H1 (cell line): ENCODE results near the gene MEIS3. TPM values are rescaled to one million over a fixed set of nuclear protein-coding genes. Genes with fewer than 3 reads are reported as not detected.

ENCODE experiments used
- CTCF ChIA-PET: fragments of 300-600 bp; sonication (Branson Sonifier 250); formaldehyde crosslinking; loops from one replicate; lab custom pipeline; 2021; ENCODE audit not compliant: partially characterized antibody; lab: Charles Lee
- POLR2A ChIA-PET: fragments of 300-600 bp; sonication (Branson Sonifier 250); formaldehyde crosslinking; loops from one replicate; lab custom pipeline; 2021; ENCODE audit warnings: inconsistent platforms; ENCODE audit not compliant: partially characterized antibody; lab: Charles Lee
- DNase-seq, 2 experiments: peaks; one replicate each; pipeline versions ENCODE4 v3.0.0 to v3.0.0-alpha.2; 2010 to 2022; ENCODE audit warnings: low spot score in 2 of 2, low read depth in 1 of 2, mixed read lengths in 1 of 2
- FAIRE-seq: peaks from 2 replicates; lab custom pipeline; 2011; peaks lifted over from hg19 to GRCh38; lab: Jason Lieb, UNC
- H2AFZ ChIP-seq: 2 replicates; pipeline ENCODE4 v1.8.1; 2012; ENCODE audit warnings: low read length, inconsistent platforms
- H2AK5ac ChIP-seq: 2 replicates; pipeline ENCODE4 v1.6.1; 2013; ENCODE audit warnings: low read depth, low read length
- H2BK120ac ChIP-seq: replicated peaks from 2 replicates; pipeline ENCODE3; 2013; ENCODE audit warnings: low read depth, low read length, inconsistent platforms
- H2BK12ac ChIP-seq: 2 replicates; pipeline ENCODE4 v1.6.1; 2013; ENCODE audit warnings: low read depth, low read length
- H2BK15ac ChIP-seq: 2 replicates; pipeline ENCODE4 v1.6.1; 2013; ENCODE audit warnings: low read length
- H2BK20ac ChIP-seq: 2 replicates; pipeline ENCODE4 v1.6.1; 2013; ENCODE audit warnings: low read length
- H2BK5ac ChIP-seq: 2 replicates; pipeline ENCODE4 v1.6.1; 2013; ENCODE audit warnings: low read depth, low read length
- H3K14ac ChIP-seq: 2 replicates; pipeline ENCODE4 v1.6.1; 2013; ENCODE audit warnings: inconsistent platforms; ENCODE audit not compliant: insufficient read length
- H3K18ac ChIP-seq: 2 replicates; pipeline ENCODE4 v1.6.1; 2013; ENCODE audit warnings: low read length; ENCODE audit errors: extremely low read depth
- H3K23ac ChIP-seq: 2 replicates; pipeline ENCODE4 v1.6.1; 2013; ENCODE audit warnings: inconsistent platforms; ENCODE audit not compliant: insufficient read length
- H3K23me2 ChIP-seq: 2 replicates; pipeline ENCODE4 v1.6.1; 2013; ENCODE audit warnings: low read depth, low read length
- H3K27ac ChIP-seq: 2 replicates; pipeline ENCODE4 v1.6.1; 2011; ENCODE audit warnings: low read depth, low read length, inconsistent platforms
- H3K27me3 ChIP-seq, 4 experiments: replicated peaks in 1 of 4; 1 replicate in 1 of 4; 2 replicates in 3 of 4; pipeline versions ENCODE4 v1.6.1 to v1.8.1; 2011 to 2013; ENCODE audit warnings: low read length in 3 of 4, mild to moderate bottlenecking in 3 of 4, inconsistent platforms in 2 of 4, mixed read lengths in 2 of 4, moderate library complexity in 1 of 4; ENCODE audit not compliant: control insufficient read depth in 3 of 4, insufficient read depth in 3 of 4; ENCODE audit errors: extremely low read depth in 1 of 4
- H3K36me3 ChIP-seq, 4 experiments: 2 replicates each; pipeline versions ENCODE4 v1.6.1 to v1.8.1; 2011 to 2013; ENCODE audit warnings: mild to moderate bottlenecking in 4 of 4, low read length in 3 of 4, moderate library complexity in 2 of 4, control low read depth in 1 of 4, inconsistent platforms in 1 of 4; ENCODE audit not compliant: insufficient read depth in 4 of 4, control insufficient read depth in 2 of 4
- H3K4ac ChIP-seq: replicated peaks from 2 replicates; pipeline ENCODE3; 2013; ENCODE audit warnings: low read length, low read depth, mixed read lengths, inconsistent platforms; ENCODE audit not compliant: insufficient read length
- H3K4me1 ChIP-seq, 4 experiments: replicated peaks in 1 of 4; 1 replicate in 1 of 4; 2 replicates in 3 of 4; pipeline versions ENCODE4 v1.6.1 to v1.8.1; 2011 to 2013; ENCODE audit warnings: low read length in 3 of 4, inconsistent platforms in 2 of 4, mixed read lengths in 1 of 4; ENCODE audit not compliant: insufficient read depth in 4 of 4, control insufficient read depth in 3 of 4
- H3K4me2 ChIP-seq, 2 experiments: 2 replicates each; pipeline versions ENCODE4 v1.6.1 to v1.8.1; 2011 to 2013; ENCODE audit warnings: low read depth in 2 of 2, low read length in 2 of 2, control low read depth in 1 of 2, inconsistent platforms in 1 of 2, mild to moderate bottlenecking in 1 of 2; ENCODE audit not compliant: insufficient read depth in 1 of 2
- H3K4me3 ChIP-seq, 4 experiments: fragments of 200-600, 300-600 bp in 1 of 4; sonication (generic), shearing (Covaris generic), sonication (Bioruptor Twin) in 1 of 4; 2 replicates each; pipeline versions ENCODE4 v1.5.1 to v1.8.1; 2011 to 2016; ENCODE audit warnings: low read length in 4 of 4, low read depth in 3 of 4, control low read depth in 2 of 4, inconsistent platforms in 2 of 4, mild to moderate bottlenecking in 2 of 4, mixed read lengths in 1 of 4, moderate library complexity in 1 of 4; ENCODE audit not compliant: insufficient read depth in 2 of 4; ENCODE audit errors: extremely low read depth in 1 of 4
- H3K56ac ChIP-seq: replicated peaks from 2 replicates; pipeline ENCODE3; 2013; ENCODE audit warnings: low read depth, mild to moderate bottlenecking, mixed read lengths, low read length, inconsistent platforms; ENCODE audit not compliant: insufficient read length
- H3K79me1 ChIP-seq: 2 replicates; pipeline ENCODE4 v1.6.1; 2013; ENCODE audit warnings: low read depth, low read length, control low read depth
- H3K79me2 ChIP-seq, 2 experiments: 2 replicates each; pipeline versions ENCODE4 v1.6.1 to v1.8.1; 2012 to 2013; ENCODE audit warnings: low read length in 2 of 2, mild to moderate bottlenecking in 2 of 2, inconsistent platforms in 1 of 2; ENCODE audit not compliant: insufficient read depth in 2 of 2, control insufficient read depth in 1 of 2
- H3K9ac ChIP-seq, 4 experiments: replicated peaks in 1 of 4; 1 replicate in 1 of 4; 2 replicates in 3 of 4; pipeline versions ENCODE4 v1.6.1 to v1.8.1; 2011 to 2013; ENCODE audit warnings: low read depth in 3 of 4, low read length in 3 of 4, control low read depth in 2 of 4, mild to moderate bottlenecking in 2 of 4, moderate library complexity in 2 of 4, inconsistent platforms in 1 of 4; ENCODE audit errors: extremely low read depth in 1 of 4
- H3K9me3 ChIP-seq, 2 experiments: 2 replicates each; pipeline versions ENCODE4 v1.6.1 to v1.8.1; 2012 to 2013; ENCODE audit warnings: mild to moderate bottlenecking in 2 of 2, moderate library complexity in 2 of 2, control low read depth in 1 of 2, inconsistent platforms in 1 of 2, low read depth in 1 of 2, low read length in 1 of 2, mixed read lengths in 1 of 2; ENCODE audit not compliant: insufficient read depth in 2 of 2
- H4K20me1 ChIP-seq, 2 experiments: replicated peaks in 1 of 2; 2 replicates each; pipeline versions ENCODE3 to v1.8.1; 2011 to 2013; ENCODE audit warnings: inconsistent platforms in 2 of 2, low read length in 2 of 2, mild to moderate bottlenecking in 1 of 2; ENCODE audit not compliant: insufficient read depth in 2 of 2, control insufficient read depth in 1 of 2
- H4K5ac ChIP-seq: 2 replicates; pipeline ENCODE4 v1.6.1; 2013; ENCODE audit warnings: low read length, low read depth, mixed read lengths, inconsistent platforms; ENCODE audit not compliant: insufficient read length
- H4K8ac ChIP-seq: 2 replicates; pipeline ENCODE4 v1.8.0; 2013; ENCODE audit warnings: mild to moderate bottlenecking, moderate library complexity, low read length, inconsistent platforms; ENCODE audit not compliant: insufficient read depth; ENCODE audit errors: extremely low read depth
- H4K91ac ChIP-seq: replicated peaks from 2 replicates; pipeline ENCODE3; 2013; ENCODE audit warnings: low read length, mixed read lengths, inconsistent platforms; ENCODE audit not compliant: insufficient read length
- BACH1 ChIP-seq: IDR thresholded peaks from 2 replicates; pipeline ENCODE4 v1.6.1; 2012; ENCODE audit warnings: low read length, improper control_type of control experiment
- FOSL1 ChIP-seq: IDR thresholded peaks from 2 replicates; pipeline ENCODE4 v1.6.1; 2011; ENCODE audit warnings: mild to moderate bottlenecking, low read depth, low read length, moderate library complexity; ENCODE audit not compliant: insufficient read depth
- WGBS, 2 experiments: shearing (Covaris generic) in 1 of 2; methylation state at CpG; one replicate each; pipeline versions ENCODE4 v1.1.6 to v1.1.7; 2013 to 2015; ENCODE audit warnings: low lambda C conversion rate in 2 of 2, mixed read lengths in 2 of 2, inconsistent platforms in 1 of 2, low coverage in 1 of 2, missing lambda C conversion rate in 1 of 2; ENCODE audit not compliant: insufficient replicate concordance in 2 of 2, insufficient coverage in 1 of 2, insufficient read length in 1 of 2; ENCODE audit errors: extremely low coverage in 1 of 2, missing lambda C conversion rate in 1 of 2; 5-methylcytosine and 5-hydroxymethylcytosine counted together
- polyA plus RNA-seq, 7 experiments: library from polyadenylated mRNA; depleted of rRNA in 3 of 7; stranded (reverse) in 5 of 7; unstranded in 2 of 7; fragments of >200 nt in 5 of 7; fragments of 200-250 nt in 2 of 7; gene quantifications; 1 replicate in 5 of 7; 2 replicates in 1 of 7; 4 replicates in 1 of 7; pipeline versions ENCODE4 v1.2.1 to v1.2.3, GENCODE V29; 2011 to 2013; ENCODE audit warnings: missing spikeins in 2 of 7, mixed read lengths in 2 of 7
- total RNA-seq: library from RNA; stranded (reverse); fragmentation: NEBNext Ultra II Directional; extraction: Animal tissue kit (Norgen Biotek cat#: 25700); gene quantifications from 2 replicates; pipeline ENCODE4 v1.2.1, GENCODE V29; 2021

The MEIS3 gene
- total and polyA plus RNA-seq, 2 of the 8 experiments (the other 6 are each of a cell fraction or from before 2014, with no cell fraction given) = 24.5 to 28.2 TPM

- H2AFZ ChIP-seq = no peak overlapping the region
- peaks cover 0 to 1% of the 10 kb centered on the region in 2 experiments for H4K20me1 ChIP-seq
- no peaks in the 10 kb centered on the region for H3K36me3 ChIP-seq
- FAIRE-seq (no peak), DNase-seq (no peak)
- H3K4me1 ChIP-seq = peaks cover 0 to 18% (median 13%) of the 10 kb centered on the region in 4 experiments; a peak in 6 of 7 replicates
- no peaks in the 10 kb centered on the region for H3K9me3 ChIP-seq
- no peak overlapping the region for H3K23ac ChIP-seq
- H3K27ac ChIP-seq = no peak overlapping the region
- no peaks in the 10 kb centered on the region for H3K79me2 ChIP-seq
- no peak overlapping the region for H3K18ac ChIP-seq
- no peak overlapping the region for H2BK5ac ChIP-seq
- no peak overlapping the region for H4K91ac ChIP-seq
- H3K79me1 ChIP-seq = no peaks in the 10 kb centered on the region
- H2AK5ac ChIP-seq = no peak overlapping the region
- ChIA-PET POLR2A (interaction anchor here (0.7 kb wide), 1 partner anchor 874 kb away, joined by 3 read pairs; no protein-coding TSS in a partner anchor), CTCF (interaction anchor here (0.7 to 4.1 kb wide), 3 partner anchors 17 to 373 kb away, joined by 3 to 16 read pairs (median 4); partner anchors contain the start of gene KPTN)
- H2BK15ac ChIP-seq = no peak overlapping the region
- no peak overlapping the region for H2BK12ac ChIP-seq
- H3K9ac ChIP-seq = no peak overlapping the region
- no peak overlapping the region for H4K8ac ChIP-seq
- H3K23me2 ChIP-seq = no peaks in the 10 kb centered on the region
- no peak overlapping the region for H4K5ac ChIP-seq
- 86% methylated on average over 10 of the region's 10 CpGs; no CpG with 5 or more reads in 1 of the 2 experiments for WGBS, 2 experiments
- H3K56ac ChIP-seq = no peak overlapping the region
- no peak overlapping the region for H3K4me3 ChIP-seq
- H3K14ac ChIP-seq = no peak overlapping the region
- H3K27me3 ChIP-seq = no peaks in the 10 kb centered on the region
- H2BK20ac ChIP-seq = no peak overlapping the region
- no peak overlapping the region for H2BK120ac ChIP-seq
- no peak overlapping the region for H3K4ac ChIP-seq
- H3K4me2 ChIP-seq = no peak overlapping the region
- no peak for TF ChIP-seq BACH1
- no peak for TF ChIP-seq FOSL1
These were observed 45.5 kb upstream of the MEIS3 start for GRCh38 chr19:47464675-47465419.
